ENCODE data around the gene COCH.

- no peak for TF ChIP-seq CTCF (IDR thresholded peaks at IDR 0.05; ENCODE audit: low read length)
- TF ChIP-seq EZH2phosphoT487 (IDR thresholded peaks at IDR 0.05; ENCODE audit: low read length) = no peak
- TF ChIP-seq EZH2 (optimal IDR thresholded peaks at IDR 0.05; ENCODE audit: low read depth, low read length) = no peak
Measured at GRCh38 chr14:30876692-30877091, 2.3 kb downstream of the COCH start.

Measured in MM.1S (cell line).